Endothelial cell of umbilical vein (primary cell): ENCODE measurements around the gene UQCRH. TPM values are rescaled to one million over a fixed set of nuclear protein-coding genes. Genes with fewer than 3 reads are reported as not detected.

Experiments
- BruUV-seq: library from RNA; stranded (reverse); fragments of 400-500 nt; replicated peaks from 2 replicates; lab custom pipeline; 2021; lab: Mats Ljungman, UMichigan
- CTCF ChIA-PET: fragments of 300-600, 350-600 bp; sonication (Branson Sonifier 250); formaldehyde crosslinking; loops from one replicate; lab custom pipeline; 2021; ENCODE audit warnings: antibody characterized with exemption, inconsistent platforms; lab: Charles Lee
- POLR2A ChIA-PET: fragments of 300-600, 350-600 bp; sonication (Branson Sonifier 250); formaldehyde crosslinking; loops from one replicate; lab custom pipeline; 2021; ENCODE audit warnings: antibody characterized with exemption, inconsistent platforms; lab: Charles Lee
- DNase-seq: peaks from one replicate; pipeline ENCODE4 v3.0.0-alpha.2; 2011; ENCODE audit warnings: low read depth, low spot score
- FAIRE-seq: peaks from 2 replicates; lab custom pipeline; 2011; peaks lifted over from hg19 to GRCh38; lab: Jason Lieb, UNC
- H2AFZ ChIP-seq: 2 replicates; pipeline ENCODE4 v1.6.0; 2012; ENCODE audit warnings: low read depth, low read length, control low read depth, inconsistent platforms
- H3K27ac ChIP-seq: 2 replicates; pipeline ENCODE4 v1.5.1; 2011; ENCODE audit warnings: low read depth, mild to moderate bottlenecking, control low read depth, low read length, moderate library complexity; ENCODE audit not compliant: insufficient read depth
- H3K27me3 ChIP-seq, 2 experiments: 2 replicates each; pipeline versions ENCODE4 v1.6.0 to v1.6.1; 2011; ENCODE audit warnings: low read length in 2 of 2, mixed read lengths in 1 of 2; ENCODE audit not compliant: control insufficient read depth in 2 of 2, insufficient read depth in 2 of 2
- H3K36me3 ChIP-seq, 2 experiments: 2 replicates in 1 of 2; 3 replicates in 1 of 2; pipeline ENCODE4 v1.5.1; 2011; ENCODE audit warnings: low read length in 2 of 2, mild to moderate bottlenecking in 1 of 2, moderate library complexity in 1 of 2; ENCODE audit not compliant: control insufficient read depth in 2 of 2, insufficient read depth in 2 of 2; ENCODE audit errors: extremely low read depth in 1 of 2
- H3K4me1 ChIP-seq: 3 replicates; pipeline ENCODE4 v1.5.1; 2011; ENCODE audit warnings: mild to moderate bottlenecking, low read length; ENCODE audit not compliant: control insufficient read depth, insufficient read depth; ENCODE audit errors: extremely low read depth
- H3K4me2 ChIP-seq: 2 replicates; pipeline ENCODE4 v1.6.1; 2011; ENCODE audit warnings: low read length, control low read depth, mixed read lengths; ENCODE audit not compliant: insufficient read depth
- H3K4me3 ChIP-seq, 3 experiments: fragments of 200-600 bp in 1 of 3; sonication (generic), shearing (Covaris generic) in 1 of 3; replicated peaks in 1 of 3; 2 replicates each; pipeline ENCODE4 v1.5.1; 2011 to 2016; ENCODE audit warnings: control low read depth in 3 of 3, low read length in 3 of 3, mild to moderate bottlenecking in 2 of 3, inconsistent platforms in 1 of 3, low read depth in 1 of 3, moderate library complexity in 1 of 3; ENCODE audit not compliant: insufficient read depth in 1 of 3
- H3K79me2 ChIP-seq: 2 replicates; pipeline ENCODE4 v1.6.0; 2012; ENCODE audit warnings: low read length, inconsistent platforms; ENCODE audit not compliant: control insufficient read depth, insufficient read depth
- H3K9ac ChIP-seq: replicated peaks from 2 replicates; pipeline ENCODE3; 2011; ENCODE audit warnings: low read length, control low read depth; ENCODE audit not compliant: insufficient read depth; ENCODE audit errors: extremely low read depth
- H3K9me1 ChIP-seq: replicated peaks from 3 replicates; pipeline ENCODE4 v1.6.0; 2011; ENCODE audit warnings: mild to moderate bottlenecking, low read length; ENCODE audit not compliant: control insufficient read depth, insufficient read depth; ENCODE audit errors: extremely low read depth
- H3K9me3 ChIP-seq: replicated peaks from 2 replicates; pipeline ENCODE4 v1.5.1; 2012; ENCODE audit warnings: low read length, inconsistent platforms; ENCODE audit not compliant: control insufficient read depth, insufficient read depth
- H4K20me1 ChIP-seq: replicated peaks from 2 replicates; pipeline ENCODE3; 2011; ENCODE audit warnings: mild to moderate bottlenecking, low read length; ENCODE audit not compliant: control insufficient read depth, insufficient read depth; ENCODE audit errors: extremely low read depth
- EZH2 ChIP-seq: IDR thresholded peaks from 2 replicates; pipeline ENCODE4 v1.6.1; 2012; ENCODE audit warnings: borderline replicate concordance, low read depth, mild to moderate bottlenecking, moderate library complexity, low read length, inconsistent platforms; ENCODE audit not compliant: severe bottlenecking
- FOS ChIP-seq: IDR thresholded peaks from 2 replicates; pipeline ENCODE4 v1.6.1; 2011; ENCODE audit warnings: mild to moderate bottlenecking, low read length, moderate library complexity, borderline replicate concordance; ENCODE audit not compliant: insufficient read depth
- GATA2 ChIP-seq: IDR thresholded peaks from 2 replicates; pipeline ENCODE4 v1.7.0; 2011; ENCODE audit warnings: low read depth, mild to moderate bottlenecking, moderate library complexity, mixed read lengths, low read length; ENCODE audit not compliant: insufficient read length, insufficient read depth
- JUN ChIP-seq: IDR thresholded peaks from 2 replicates; pipeline ENCODE4 v1.6.1; 2011; ENCODE audit warnings: borderline replicate concordance, low read depth; ENCODE audit not compliant: insufficient read length, insufficient read depth
- MAX ChIP-seq: IDR thresholded peaks from 2 replicates; pipeline ENCODE4 v1.6.1; 2011; ENCODE audit not compliant: insufficient read depth, insufficient read length
- MYC ChIP-seq: IDR thresholded peaks from one replicate; pipeline ENCODE4 v1.6.1; 2011; ENCODE audit warnings: mild to moderate bottlenecking, low read depth, low read length
- POLR2A ChIP-seq: IDR thresholded peaks from 2 replicates; pipeline ENCODE4 v1.6.1; 2012; ENCODE audit warnings: low read depth, mild to moderate bottlenecking, control low read depth, low read length
- POLR2AphosphoS5 ChIP-seq: IDR thresholded peaks from 2 replicates; pipeline ENCODE4 v1.6.1; 2012; ENCODE audit warnings: low read depth, mild to moderate bottlenecking, control low read depth, low read length, moderate library complexity; ENCODE audit not compliant: insufficient read depth
- dilution Hi-C: fragments of 300-500 bp; cut with MboI; formaldehyde crosslinking; loops from one replicate; pipeline ENCODE4 v1.15.0; 2019; ENCODE audit warnings: low sequenced_read_pairs; ENCODE audit not compliant: extremely low pct_ligation_motif_present
- intact Hi-C: fragments of 100-400 bp; cut with micrococcal nuclease; formaldehyde crosslinking; loops from one replicate; pipeline ENCODE4 v1.10.0; 2022
- polyA plus RNA-seq, 4 experiments: library from polyadenylated mRNA; depleted of rRNA in 3 of 4; stranded (reverse) in 3 of 4; unstranded in 1 of 4; fragments of >200 nt; gene quantifications; 2 replicates each; pipeline versions ENCODE4 v1.2.1 to v1.2.3, GENCODE V29; 2011 to 2012; ENCODE audit warnings: missing spikeins in 1 of 4
- total RNA-seq: library from RNA; stranded (reverse); gene quantifications from 2 replicates; pipeline ENCODE4 v1.2.3, GENCODE V29; 2021
- TF ChIP-seq, protein P1 (sequence below), 2 donors: IDR thresholded peaks; 1 replicate in 1 of 2; 2 replicates in 1 of 2; pipeline ENCODE4 v1.5.1; 2011; ENCODE audit warnings: low read length in 2 of 2, mild to moderate bottlenecking in 2 of 2, moderate library complexity in 2 of 2, control low read depth in 1 of 2, inconsistent platforms in 1 of 2, low read depth in 1 of 2; ENCODE audit not compliant: insufficient read depth in 1 of 2; ENCODE audit errors: extremely low read depth in 1 of 2

The UQCRH gene
- total and polyA plus RNA-seq, 2 donors (not counting 3 experiments of a cell fraction or from before 2014, with no cell fraction given): 253 to 527 TPM

GRCh38 chr1:46301406-46301807 is 2.1 kb upstream of the UQCRH start:
- TF ChIP-seq FOS: no peak
- TF ChIP-seq MAX: no peak
- no peak for TF ChIP-seq MYC
- no peak for TF ChIP-seq JUN
- TF ChIP-seq EZH2: no peak
- TF ChIP-seq GATA2: no peak
- no peak for TF ChIP-seq POLR2A
- TF ChIP-seq, protein P1, sequence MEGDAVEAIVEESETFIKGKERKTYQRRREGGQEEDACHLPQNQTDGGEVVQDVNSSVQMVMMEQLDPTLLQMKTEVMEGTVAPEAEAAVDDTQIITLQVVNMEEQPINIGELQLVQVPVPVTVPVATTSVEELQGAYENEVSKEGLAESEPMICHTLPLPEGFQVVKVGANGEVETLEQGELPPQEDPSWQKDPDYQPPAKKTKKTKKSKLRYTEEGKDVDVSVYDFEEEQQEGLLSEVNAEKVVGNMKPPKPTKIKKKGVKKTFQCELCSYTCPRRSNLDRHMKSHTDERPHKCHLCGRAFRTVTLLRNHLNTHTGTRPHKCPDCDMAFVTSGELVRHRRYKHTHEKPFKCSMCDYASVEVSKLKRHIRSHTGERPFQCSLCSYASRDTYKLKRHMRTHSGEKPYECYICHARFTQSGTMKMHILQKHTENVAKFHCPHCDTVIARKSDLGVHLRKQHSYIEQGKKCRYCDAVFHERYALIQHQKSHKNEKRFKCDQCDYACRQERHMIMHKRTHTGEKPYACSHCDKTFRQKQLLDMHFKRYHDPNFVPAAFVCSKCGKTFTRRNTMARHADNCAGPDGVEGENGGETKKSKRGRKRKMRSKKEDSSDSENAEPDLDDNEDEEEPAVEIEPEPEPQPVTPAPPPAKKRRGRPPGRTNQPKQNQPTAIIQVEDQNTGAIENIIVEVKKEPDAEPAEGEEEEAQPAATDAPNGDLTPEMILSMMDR (IDR thresholded peaks at IDR 0.05; ENCODE audit: extremely low read depth in 1 of 2, insufficient read depth in 1 of 2, low read depth in 1 of 2, low read length in 2 of 2): no peak
- no peak for TF ChIP-seq POLR2AphosphoS5
- Histone ChIP-seq H3K4me3 (peak overlapping the region; percentile 73 to 94 (median 84)), H4K20me1 (no peaks in the 10 kb centered on the region), H3K9ac (peak overlapping the region; percentile 97), H3K9me1 (no peaks in the 10 kb centered on the region), H2AFZ (peak overlapping the region; percentile 12), H3K9me3 (no peaks in the 10 kb centered on the region), H3K27ac (peak overlapping the region; percentile 81), H3K27me3 (no peaks in the 10 kb centered on the region), H3K36me3 (peaks cover 11 to 12% of the 10 kb centered on the region in 2 experiments), H3K4me2 (peak overlapping the region; percentile 94), H3K79me2 (peaks cover 76% of the 10 kb centered on the region), H3K4me1 (peaks cover 20% of the 10 kb centered on the region)
- dilution Hi-C loops (no loop called here), intact Hi-C loops (loop anchor here (5.0 kb wide), 1 partner anchor 169 kb away; the partner anchor contains the start of gene PIK3R3)
- FAIRE-seq (no peak), DNase-seq (no peak)
- no TSS peak for BruUV-seq
- ChIA-PET CTCF (interaction anchor here (1.6 kb wide), 1 partner anchor 146 kb away, joined by 3 read pairs; no protein-coding TSS in a partner anchor), POLR2A (no interaction called here)
